Prostate gland (tissue), 2 donors: Measurements from ENCODE around the gene ENAH.

Experiments
- CTCF ChIP-seq, 4 experiments: fragments of 200-600 bp in 2 of 4; fragments of 450-650 bp in 2 of 4; sonication (generic) in 2 of 4; IDR thresholded peaks; 1 replicate in 3 of 4; 2 replicates in 1 of 4; pipeline ENCODE4 v1.5.1; 2016 to 2019; ENCODE audit warnings: antibody characterized with exemption in 4 of 4, mild to moderate bottlenecking in 2 of 4, moderate library complexity in 2 of 4
- POLR2AphosphoS5 ChIP-seq: sonication (generic); formaldehyde crosslinking; IDR thresholded peaks from one replicate; pipeline ENCODE4 v1.6.1; 2017; ENCODE audit warnings: antibody characterized with exemption

- no peak for TF ChIP-seq CTCF (IDR thresholded peaks at IDR 0.05)
- TF ChIP-seq POLR2AphosphoS5, result no peak
These were observed 21.5 kb upstream of the ENAH start for GRCh38 chr1:225674381-225674780.
